Measurements from ENCODE around the gene RARA. TPM values are rescaled to one million over a fixed set of nuclear protein-coding genes. Genes with fewer than 3 reads are reported as not detected.

RARA gene
- total and polyA plus RNA-seq, 2 experiments from 2014 or later, result 7.4 to 15.9 TPM

GRCh38 chr17:40335620-40336019, 26.6 kb downstream of the RARA start:
- Histone ChIP-seq H3K4me1 (ENCODE audit: insufficient read depth) (peaks cover 2% of the 10 kb centered on the region), H4K20me1 (replicated peaks; ENCODE audit: insufficient read depth) (peaks cover 19% of the 10 kb centered on the region), H3K4me2 (no peak overlapping the region), H3K27ac (ENCODE audit: low read depth) (no peak overlapping the region), H2AFZ (no peak overlapping the region), H3K27me3 (ENCODE audit: insufficient read depth) (peaks cover 15% of the 10 kb centered on the region), H3K79me2 (replicated peaks; ENCODE audit: insufficient read depth) (no peaks in the 10 kb centered on the region), H3K9me2 (ENCODE audit: insufficient read depth) (no peaks in the 10 kb centered on the region), H3K36me3 (ENCODE audit: insufficient read depth) (no peaks in the 10 kb centered on the region; the same call in 1 of the 2 replicates), H3K4me3 (no peak overlapping the region), H3F3A (replicated peaks; ENCODE audit: low read depth) (peaks cover 6% of the 10 kb centered on the region; the same call in 1 of the 2 replicates)
- no peak for DNase-seq (ENCODE audit: low spot score)
- Mint-ChIP-seq H3K36me3 (ENCODE audit: low read depth) (peaks cover 12% of the 10 kb centered on the region), H3K9me3 (no peaks in the 10 kb centered on the region; the same call in 2 of the 3 replicates), H3K4me3 (no peak overlapping the region), H3K4me1 (peaks cover 27% of the 10 kb centered on the region), H3K27ac (no peak overlapping the region), H3K27me3 (ENCODE audit: insufficient read depth, low read depth, poor library complexity) (peaks cover 25% of the 10 kb centered on the region)
- TF ChIP-seq JUNB (IDR thresholded peaks at IDR 0.05; ENCODE audit: unreplicated experiment) (no peak), REST (IDR thresholded peaks at IDR 0.05; ENCODE audit: unreplicated experiment) (no peak), POLR2AphosphoS5 (IDR thresholded peaks at IDR 0.05; ENCODE audit: low read depth) (no peak), ZNF114 (CRISPR knock-in tag; IDR thresholded peaks at IDR 0.05) (no peak), EZH2 (IDR thresholded peaks at IDR 0.05; ENCODE audit: low read depth, unreplicated experiment) (no peak), NANOG (IDR thresholded peaks at IDR 0.05; ENCODE audit: borderline replicate concordance) (no peak), CTCF (conservative IDR thresholded peaks at IDR 0.05; ENCODE audit: low read depth in 2 of 2) (no peak), STAT1 (IDR thresholded peaks at IDR 0.05; ENCODE audit: unreplicated experiment) (no peak), CREB1 (CRISPR knock-in tag; IDR thresholded peaks at IDR 0.05; ENCODE audit: low read depth) (no peak), EZH2phosphoT487 (IDR thresholded peaks at IDR 0.05; ENCODE audit: unreplicated experiment) (no peak), ZNF331 (CRISPR knock-in tag; IDR thresholded peaks at IDR 0.05; ENCODE audit: low read depth) (no peak), ZNF462 (CRISPR knock-in tag; IDR thresholded peaks at IDR 0.05) (no peak)
- TF ChIP-seq, protein P1, sequence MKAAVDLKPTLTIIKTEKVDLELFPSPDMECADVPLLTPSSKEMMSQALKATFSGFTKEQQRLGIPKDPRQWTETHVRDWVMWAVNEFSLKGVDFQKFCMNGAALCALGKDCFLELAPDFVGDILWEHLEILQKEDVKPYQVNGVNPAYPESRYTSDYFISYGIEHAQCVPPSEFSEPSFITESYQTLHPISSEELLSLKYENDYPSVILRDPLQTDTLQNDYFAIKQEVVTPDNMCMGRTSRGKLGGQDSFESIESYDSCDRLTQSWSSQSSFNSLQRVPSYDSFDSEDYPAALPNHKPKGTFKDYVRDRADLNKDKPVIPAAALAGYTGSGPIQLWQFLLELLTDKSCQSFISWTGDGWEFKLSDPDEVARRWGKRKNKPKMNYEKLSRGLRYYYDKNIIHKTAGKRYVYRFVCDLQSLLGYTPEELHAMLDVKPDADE (IDR thresholded peaks at IDR 0.05), result no peak
- no peak for ATAC-seq
